Purkinje cell (primary cell): Measurements from ENCODE around the gene OTX1. TPM values are rescaled to one million over a fixed set of nuclear protein-coding genes. Genes with fewer than 3 reads are reported as not detected.

ENCODE experiments used
- polyA plus RNA-seq: library from polyadenylated mRNA; unstranded; fragments of >200 nt; fragmentation: Nextera tagmentation; gene quantifications from 2 replicates; pipeline ENCODE4 v1.2.1, GENCODE V29; 2014

Gene OTX1
- polyA plus RNA-seq: 0.11 TPM in 1 of 2 replicates, not detected in the other

DNA sequence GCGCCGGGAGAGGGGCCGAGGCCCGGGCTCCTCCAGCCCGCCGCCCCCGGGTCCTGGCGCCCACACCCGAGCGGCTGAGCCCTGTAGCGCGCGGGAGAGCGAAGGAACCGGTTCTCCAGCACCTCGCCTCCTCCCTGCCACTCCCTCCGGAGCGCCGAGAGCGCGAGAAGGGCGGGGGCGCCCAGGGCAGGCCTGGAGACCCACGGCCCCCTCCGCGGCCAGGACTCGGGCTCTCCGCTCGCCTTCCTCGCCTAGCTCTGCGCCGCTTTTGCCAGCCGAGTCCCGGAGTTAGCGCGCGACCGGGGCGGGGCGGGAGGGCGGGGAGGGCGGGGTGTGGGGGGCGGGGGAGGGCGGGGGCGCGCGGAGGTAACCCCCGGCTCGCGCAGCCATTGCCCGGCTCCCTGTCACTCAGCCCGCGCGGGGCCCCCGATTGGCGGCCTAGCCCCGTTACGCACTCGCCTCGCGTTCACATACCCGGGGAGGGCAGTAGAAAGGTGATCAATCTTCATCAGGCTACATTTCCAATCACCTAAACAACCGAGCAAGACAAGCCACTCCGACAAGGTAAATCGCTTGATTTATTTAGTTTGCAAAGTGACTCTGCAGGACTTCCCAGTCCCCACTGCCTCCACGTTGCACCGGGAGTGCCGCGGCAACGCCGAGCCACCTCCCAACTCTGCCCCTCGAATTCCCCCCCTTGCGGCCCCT lies at the start of gene OTX1:
Gene OTX1 (plus strand): TSS at position 497 of the 708 bp plus-strand sequence. CDS start 2,161 bp downstream, outside the sequence.

